NCI-H748 (cell line): ENCODE results near the gene RALGPS1.
"Not testable (repeated sequence)": the region's sequence is repeated elsewhere in the genome, so short reads cannot be mapped to it uniquely, and the experiment has no call there.

Experiments used
- DNase-seq: peaks from one replicate; lab custom pipeline; 2025; ENCODE audit not compliant: unreplicated experiment; lab: John Stamatoyannopoulos, UW

The RALGPS1 gene

DNA sequence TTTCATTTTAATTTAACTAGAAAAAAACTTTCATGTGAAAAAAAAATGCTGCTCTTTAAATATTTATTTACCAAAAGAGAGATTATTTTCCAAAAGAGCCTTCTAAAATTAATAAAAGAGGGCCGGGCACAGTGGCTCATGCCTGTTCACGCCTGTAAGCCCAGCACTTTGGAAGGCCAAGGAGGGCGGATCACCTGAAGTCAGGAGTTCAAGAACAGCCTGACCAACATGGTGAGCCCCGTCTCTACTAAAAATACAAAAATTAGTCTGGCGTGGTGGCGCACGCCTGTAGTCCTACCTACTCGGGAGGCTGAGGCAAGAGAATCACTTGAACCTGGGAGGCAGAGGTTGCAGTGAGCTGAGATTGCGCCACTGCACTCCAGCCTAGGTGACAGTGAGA is 256.8 kb downstream of the RALGPS1 start:
- not testable (repeated sequence) for DNase-seq

DNA sequence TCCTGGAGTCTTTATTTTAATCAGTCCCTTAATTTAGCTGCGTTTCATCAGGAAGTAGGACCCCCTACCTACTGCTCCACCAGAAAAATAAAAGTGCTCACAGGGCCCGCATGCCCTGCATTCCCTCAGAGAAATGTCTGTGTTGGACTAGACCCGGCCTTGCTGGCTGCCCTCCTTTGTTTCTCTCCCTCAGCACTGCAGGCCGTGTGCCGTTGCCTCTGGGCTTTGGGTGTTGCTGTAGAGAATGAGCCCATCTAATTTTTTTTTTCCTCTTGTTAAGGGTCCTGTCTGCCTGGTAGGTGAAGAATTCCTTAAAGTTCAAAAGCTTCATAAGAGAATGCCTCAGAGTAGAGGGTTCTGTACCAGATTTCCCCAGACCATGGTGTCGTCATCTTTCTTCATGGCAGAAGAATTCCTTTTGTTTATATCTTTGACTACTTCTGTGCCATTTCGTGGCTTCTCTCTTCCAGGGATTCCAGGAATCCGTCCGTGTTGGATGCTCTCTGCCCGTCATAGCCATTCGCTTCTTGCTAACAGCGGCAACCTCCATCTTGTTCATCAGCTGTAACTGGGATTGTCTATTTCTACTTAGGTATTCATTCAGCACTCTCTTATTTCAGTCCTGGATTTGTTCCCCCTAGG is 257.6 kb downstream of the RALGPS1 start:
- DNase-seq = no peak

DNA sequence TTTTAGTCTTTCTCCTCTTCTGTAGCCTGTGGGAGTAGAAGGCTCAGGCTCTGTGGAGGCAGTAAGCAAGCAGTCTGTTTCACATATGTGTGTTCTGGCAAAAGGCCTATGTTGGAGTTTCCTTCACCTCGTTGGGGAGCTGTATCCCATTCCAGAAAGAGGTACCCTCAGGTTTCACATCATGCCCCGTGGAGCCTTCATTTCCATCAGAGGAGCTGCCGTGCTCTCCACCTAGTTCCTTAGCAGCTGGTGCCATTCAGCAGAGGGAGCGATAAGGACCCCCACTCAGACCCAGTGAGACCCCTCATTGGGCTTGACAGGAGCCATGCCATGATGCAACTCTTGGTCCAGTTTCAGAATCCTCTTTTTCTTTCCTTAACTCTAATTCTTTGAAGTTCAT is 258.5 kb downstream of the RALGPS1 start:
- no peak for DNase-seq

DNA sequence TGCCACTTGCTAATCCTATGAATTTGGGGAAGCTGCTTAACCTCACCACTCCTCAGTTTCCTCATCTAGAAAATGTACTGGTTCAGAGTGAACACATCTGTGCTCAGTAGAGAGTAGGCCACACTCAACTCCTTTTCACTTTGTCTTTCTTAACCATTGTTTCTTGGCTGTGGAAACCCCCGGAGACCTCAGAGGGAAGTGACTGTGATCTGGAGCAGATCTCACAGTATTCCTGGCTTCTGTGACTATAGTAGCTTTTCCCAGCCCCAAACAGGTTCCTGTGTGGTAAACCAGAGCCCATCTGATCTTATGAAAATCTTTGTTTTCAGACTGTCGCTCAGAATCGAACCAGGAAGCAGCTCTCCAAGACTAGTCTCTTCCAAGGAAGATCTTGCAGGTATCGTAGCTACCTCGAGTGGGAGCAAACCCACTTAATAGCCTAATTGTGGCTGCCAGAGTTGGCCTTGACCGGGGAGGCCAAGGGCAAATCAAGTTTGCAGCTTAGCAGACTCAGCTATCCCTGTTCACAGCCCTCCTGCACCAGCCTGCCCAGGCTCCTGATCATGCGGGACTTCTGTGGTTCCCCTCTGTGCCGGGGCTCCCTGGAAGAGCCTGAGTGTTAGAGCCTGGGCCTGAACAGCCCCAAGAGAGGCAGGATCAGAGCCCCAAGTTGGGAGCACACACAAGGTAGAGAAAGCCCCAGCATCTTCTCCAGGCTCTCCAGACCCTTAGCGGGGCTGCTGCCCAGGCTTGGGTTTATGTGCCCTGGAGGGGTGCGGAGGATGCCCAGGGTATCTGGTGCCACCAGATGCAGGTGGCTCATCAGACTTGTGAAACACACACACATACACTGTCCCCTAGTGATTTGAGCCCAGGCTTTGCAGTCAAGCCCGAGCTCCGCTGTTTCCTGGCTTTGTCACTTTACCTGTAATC is 260.1 kb downstream of the RALGPS1 start:
- DNase-seq = no peak

DNA sequence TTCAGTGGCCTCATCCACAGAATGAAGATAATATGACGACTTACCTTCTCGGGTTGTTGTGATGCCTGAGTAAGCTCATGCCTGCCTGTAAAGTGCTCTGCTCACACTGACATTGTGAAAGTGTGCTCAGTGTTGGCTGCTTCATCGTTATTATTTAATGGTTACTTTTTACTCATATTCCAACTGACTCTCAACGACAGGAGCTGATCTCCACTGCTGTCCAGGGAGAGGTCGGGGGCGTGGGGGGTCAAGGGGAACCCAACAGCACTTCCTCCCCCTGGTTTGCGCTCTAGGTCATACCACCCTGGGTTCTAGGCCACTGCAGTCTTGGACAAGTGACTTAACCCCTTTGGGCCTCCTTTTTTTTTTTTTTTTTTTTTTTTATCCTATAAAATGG is 260.7 kb downstream of the RALGPS1 start:
- no peak for DNase-seq

DNA sequence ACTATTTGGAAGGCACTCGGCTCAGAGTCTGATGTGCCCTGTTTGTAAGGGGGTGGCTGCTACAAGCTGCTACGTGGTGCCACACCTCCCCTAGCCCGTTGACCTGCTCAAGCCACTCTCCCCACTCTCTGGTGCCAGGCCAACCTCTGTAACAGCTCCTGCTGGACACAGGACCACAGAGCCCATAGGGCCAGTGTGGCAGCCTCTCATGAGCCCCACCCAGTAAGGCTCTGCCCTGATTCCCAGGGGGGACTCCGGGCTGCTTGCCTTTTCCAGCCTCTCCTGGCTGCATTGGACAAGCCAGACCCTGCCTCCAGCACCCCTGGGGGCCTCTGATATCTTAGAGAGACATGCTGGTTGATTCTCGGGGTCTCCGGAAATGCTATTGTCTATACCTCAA is 261.2 kb downstream of the RALGPS1 start:
- DNase-seq = no peak

DNA sequence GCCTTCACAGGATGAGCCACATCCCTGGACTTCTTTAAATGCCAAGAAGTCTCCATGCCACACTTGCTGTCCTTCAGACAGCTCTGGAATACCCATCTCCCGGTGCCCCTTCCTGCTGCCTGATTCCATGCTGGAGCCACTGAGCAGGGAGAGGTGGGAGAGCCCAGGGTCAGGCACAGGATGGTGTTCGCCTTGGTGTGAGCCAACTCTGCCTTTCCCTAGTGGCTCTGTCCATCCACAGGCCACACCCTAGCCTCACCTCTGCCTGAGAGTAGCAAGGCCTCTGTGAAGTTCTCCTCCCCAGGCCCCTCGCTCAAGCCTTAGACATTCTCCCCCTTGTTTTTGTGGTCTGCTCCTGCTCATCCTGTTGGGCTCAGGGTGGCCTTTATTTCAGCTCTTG is 262.0 kb downstream of the RALGPS1 start:
- DNase-seq = no peak

DNA sequence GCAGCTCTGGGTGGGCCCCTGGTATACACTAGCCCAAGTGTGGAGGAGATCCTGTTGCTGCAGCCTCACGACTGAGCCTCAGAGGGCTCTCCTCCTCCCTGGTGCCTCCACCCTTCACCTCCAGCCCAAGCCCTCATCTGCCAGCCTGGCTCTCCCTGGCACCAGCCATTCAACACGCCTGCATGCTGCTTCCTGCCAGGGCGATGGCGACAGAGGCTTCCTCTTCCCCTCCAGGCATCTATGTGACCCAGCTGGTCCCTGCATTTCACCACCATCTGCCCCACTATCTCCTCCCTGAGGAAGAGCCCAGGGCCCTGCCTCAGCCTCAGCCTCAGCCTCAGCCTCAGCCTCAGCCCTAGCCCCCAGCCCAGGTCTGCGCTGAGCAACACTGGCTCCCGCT is 262.6 kb downstream of the RALGPS1 start:
- no peak for DNase-seq

DNA sequence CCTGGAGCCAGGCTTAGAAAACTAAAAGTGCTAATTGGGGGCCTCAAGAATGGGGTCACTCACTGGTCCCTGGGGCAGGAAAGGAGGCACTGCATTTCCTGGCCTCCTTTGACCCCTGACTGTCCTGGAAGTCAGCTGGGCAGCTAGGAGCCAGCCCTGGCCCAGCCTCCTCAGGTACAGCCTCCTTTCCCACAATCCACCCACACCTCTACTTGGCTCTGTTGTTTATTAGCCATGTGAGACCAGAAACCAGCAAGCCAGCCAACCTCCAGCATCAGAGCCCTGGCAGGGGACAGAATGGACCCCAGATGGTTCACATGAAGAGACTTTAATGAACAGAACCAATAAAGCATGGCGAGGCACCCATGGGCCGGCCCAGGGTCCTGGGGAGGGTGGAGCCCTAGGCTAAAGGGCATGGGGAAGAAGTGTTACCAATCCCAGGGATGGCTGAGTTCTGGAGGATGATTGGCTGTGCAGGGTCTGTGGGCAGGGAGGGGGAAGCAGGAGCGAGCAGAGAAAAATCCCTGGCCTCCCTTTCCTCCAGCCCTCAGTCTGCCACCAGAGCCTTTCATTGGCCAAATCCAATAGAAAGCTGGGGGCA is 263.2 kb downstream of the RALGPS1 start:
- DNase-seq = no peak

DNA sequence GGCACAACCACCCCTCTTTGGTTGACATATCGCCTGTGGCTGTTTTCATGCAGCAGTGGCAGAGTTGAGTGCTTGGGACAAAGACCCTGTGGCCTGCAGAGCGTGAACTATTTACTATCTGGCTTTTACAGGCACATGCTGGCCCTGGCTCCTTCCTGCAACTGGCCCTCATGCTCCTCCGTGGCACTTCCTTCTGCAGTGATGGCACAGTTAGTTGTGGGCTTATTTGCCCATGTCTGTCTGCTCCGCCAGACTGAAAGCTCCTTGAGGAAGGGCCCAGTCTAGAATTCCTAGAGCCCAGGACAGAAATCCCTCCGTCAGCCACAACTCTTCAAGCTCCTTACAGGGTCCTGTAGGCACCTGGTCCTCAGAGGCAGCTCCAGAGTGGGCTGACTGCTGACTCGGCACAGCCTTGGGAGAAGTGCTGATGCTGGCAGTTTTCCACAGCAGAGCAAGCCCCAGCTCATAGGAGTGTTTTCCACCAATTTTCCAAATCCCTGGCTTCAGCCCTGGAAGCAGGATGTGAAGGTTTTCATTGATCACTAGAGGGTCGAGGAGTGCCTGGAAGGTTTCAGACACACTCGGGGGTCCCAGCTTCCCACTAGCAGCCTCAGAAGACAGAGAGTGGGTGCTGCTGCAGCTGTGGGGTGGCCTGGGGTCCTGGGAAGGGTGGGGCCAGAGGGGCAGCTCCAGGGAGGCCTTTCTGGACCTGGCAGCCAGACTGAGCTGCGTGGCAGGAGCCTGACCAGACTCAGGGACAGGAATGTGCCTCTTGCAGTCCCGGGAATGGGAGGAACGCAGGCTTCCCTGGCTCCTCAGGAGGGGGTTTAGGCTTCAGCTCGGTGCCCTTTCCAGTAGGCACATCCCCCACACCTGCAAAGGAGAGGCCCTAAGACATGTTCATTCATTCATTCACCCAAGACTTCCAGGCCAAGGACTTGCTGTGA is 264.4 kb downstream of the RALGPS1 start:
- DNase-seq = no peak

DNA sequence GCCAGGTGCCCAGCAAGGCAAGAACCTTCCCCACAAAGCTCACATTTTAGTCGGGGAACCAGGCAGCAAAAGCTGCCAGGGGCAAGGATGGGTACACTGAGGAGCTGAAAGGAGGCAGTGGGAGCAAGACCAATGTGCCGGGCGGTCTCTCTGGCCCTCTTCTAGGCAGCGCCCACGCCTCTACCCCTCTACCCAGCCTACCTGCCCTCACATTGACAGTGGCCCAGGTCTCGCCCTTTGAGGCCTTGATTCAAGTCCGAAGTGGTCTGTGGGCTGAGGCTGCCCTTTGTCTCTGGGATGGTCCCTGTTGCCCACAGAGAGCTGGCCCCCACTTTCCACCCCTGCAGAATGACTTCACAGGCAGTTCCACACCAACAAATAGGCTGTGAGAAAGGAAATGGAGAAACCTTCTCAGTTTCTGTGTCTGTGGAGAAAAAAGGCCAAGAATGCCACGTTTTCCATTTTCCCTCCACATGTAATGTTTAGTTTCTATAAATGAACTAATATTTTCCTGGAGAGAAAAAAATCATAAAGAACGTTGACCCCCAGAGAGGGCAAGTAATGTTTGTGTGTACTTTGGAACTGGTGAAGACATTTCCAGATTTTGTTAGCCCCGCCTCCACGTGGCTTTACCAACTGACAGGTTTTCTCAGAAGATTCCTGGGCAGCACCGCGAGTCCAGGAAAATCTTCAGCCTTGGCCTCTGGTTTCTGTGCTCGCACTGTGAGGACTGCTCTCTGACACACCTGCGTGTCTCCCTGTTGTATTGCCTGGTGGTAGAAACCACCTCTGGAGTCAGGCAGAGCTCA is 265.3 kb downstream of the RALGPS1 start:
- DNase-seq = no peak

DNA sequence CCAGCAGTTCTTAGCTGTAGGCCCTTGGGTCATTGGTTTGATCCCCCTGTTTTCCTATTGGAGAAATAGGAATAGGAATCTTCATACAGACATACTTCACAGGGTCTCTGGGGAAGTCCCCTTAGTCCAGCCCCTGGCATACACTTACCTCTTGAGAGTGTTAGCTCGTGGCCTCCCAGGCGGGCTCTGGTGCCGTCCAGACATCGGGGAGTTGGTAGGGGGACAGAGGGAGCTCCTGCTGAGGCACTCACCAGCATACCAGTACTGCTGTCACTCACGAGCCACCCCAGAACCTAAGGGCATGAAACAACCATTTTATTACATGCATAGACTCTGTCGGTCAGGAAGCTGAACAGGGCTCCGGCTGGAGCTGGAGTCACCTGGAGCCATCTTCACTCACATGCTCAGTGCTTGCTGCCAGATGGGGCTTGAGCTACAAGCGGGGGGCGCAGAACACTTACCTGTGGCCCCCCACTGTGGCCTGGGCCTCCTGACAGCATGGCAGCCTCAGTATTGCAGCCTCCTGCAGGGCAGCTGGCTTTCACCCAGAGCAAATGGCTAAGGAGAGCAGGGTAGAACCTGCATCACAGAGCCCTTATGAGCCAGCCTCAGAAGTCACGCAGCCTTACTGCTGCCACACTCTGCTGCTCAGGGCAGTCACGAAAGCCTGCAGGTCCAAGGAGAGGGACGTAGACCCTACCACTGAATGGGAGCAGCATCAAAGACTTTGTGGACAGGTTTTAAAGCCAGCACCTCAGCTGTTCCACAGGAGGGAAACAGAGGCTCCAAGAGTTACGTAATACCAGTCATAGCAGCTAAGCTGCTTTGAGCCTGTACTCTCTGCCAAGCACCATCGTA is 266.1 kb downstream of the RALGPS1 start:
- no peak for DNase-seq

DNA sequence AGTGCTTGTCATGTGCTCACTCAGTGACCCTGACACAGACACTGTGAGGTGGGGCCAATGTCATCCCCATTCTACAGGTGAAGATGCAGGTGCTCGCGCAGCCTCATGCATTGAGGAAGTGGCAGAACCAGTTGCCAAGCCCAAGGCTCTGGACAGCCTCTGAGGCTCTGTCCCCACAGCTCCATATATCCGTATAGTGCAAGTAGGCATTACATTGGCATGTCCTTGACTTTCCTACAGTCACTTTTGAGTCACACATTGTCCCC is 266.7 kb downstream of the RALGPS1 start:
- DNase-seq = no peak

DNA sequence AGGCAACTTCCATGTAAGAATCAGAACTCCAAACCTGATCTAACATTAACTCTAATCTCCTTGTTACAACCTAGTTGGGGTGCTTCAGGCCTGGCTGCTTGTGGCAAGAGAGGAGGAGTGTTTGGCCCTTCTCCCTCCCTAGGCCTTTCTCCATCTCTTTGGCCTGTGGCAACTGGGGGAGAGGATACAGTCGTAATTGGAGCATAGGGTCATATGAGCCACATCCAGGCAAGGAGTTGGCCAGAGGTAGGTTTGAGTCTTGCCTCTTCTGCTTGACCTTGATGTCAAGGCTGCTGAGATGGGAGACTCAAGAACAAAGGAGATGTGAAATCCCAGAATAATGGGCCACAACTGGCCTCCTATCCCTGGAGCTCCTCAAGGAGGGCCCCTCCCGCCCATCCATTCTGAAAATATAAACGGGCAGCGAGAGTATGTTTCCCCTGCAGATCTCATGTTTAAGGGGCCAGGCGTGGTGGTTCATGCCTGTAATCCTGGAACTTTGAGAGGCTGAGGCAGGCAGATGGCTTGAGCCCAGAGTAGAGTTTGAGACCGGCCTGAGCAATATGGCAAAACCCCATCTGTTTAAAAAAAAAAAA is 267.1 kb downstream of the RALGPS1 start:
- DNase-seq = no peak

DNA sequence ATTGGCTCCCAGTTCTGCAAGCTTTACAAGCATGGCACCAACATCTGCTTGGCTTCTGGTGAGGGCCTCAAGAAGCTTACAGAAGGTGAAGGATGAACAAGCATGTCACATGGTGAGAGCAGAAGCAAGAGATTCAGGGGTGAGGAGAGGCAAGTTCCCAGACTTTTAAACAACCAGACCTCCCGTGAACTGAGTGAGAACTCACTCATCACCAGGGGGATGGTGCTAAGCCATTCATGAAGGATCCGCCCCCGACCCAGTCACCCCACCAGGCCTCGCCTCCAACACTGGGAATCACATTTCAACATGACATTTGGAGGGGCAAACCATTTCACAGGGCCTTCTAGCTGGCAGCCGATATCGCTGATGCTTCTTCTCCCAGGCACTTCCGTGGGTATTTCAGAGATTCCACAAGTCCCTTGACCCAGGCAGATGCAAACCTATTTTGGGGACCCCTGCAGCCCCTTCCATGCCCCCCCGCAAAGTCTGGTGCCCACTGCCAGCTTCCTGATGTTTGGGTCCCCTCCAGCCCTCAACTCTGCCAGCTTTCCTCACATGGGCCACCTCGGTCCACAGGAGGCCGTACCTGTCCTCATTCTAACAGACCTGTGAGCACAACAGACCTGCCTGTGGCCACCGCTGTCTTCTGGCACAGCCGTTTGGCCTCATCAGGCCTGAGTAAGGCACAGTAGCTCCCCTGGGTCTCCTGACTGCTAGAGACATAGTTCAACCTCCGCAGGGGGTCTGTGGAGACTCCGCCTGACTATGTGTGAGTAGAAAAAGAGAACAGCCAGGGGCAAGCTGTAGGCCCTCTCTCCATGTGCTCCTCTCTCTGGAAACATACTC is 268.5 kb downstream of the RALGPS1 start:
- no peak for DNase-seq

DNA sequence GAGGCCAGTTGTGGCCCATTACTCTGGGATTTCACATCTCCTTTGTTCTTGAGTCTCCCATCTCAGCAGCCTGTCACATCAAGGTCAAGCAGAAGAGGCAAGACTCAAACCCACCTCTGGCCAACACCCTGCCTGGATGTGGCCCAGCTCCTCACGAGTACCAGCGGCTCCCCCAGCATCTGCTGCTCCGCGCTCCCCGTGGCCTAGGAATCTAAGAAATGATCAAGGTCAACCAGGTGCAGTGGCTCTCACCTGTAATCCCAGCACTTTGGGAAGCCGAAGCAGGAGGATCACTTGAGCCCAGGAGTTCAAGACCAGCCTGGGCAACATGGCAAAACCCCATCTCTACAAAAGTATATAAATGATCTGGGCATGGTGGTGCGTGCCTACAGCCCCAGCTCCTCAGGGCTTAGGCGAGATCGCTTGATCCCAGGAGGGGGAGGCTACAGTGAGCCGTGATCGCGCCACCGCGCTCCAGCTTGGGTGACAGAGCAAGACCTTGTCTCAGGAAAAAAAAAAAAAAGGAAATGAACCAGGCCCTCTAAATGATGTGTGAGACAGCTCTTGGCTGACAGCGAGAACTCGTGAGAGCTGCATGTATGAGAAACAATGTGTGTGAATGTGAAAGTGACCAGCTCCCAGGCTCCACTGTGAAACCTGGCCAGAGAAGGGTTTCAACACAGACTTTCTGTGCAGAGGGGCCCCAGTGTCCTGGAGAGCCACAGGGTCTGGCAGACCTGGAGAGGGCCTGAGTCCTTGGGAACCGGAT is 269.4 kb downstream of the RALGPS1 start:
- DNase-seq = no peak

DNA sequence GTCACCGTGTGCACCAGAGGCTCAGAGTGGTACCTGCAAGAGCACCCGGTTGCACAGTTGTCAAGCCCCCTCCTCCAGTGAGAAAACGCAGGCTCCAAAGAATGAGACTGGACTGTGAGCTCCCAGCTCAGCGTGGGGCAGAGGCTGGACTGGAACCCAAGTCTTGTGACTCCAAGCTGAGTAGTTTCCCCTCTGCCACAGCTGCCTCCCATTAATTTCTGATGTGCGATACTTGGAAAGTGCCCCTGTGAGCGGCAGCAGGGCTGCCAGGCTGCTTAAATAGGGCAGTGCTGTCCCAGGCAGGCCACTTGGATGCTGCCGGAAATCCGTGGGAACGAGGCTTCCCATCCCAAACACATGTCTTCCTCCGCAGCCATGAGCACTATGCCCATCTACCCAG is 270.1 kb downstream of the RALGPS1 start:
- no peak for DNase-seq
